Kidney (tissue), 14 donors: ENCODE measurements around the gene ZNF675. TPM values are rescaled to one million over a fixed set of nuclear protein-coding genes. Genes with fewer than 3 reads are reported as not detected.

ENCODE experiments used
- DNase-seq, 5 donors: peaks; one replicate each; pipeline ENCODE4 v3.0.0-alpha.2; 2013 to 2020
- FAIRE-seq: peaks from 2 replicates; lab custom pipeline; 2012; peaks lifted over from hg19 to GRCh38; lab: Jason Lieb, UNC
- H3K27ac ChIP-seq, 2 donors: one replicate each; pipeline ENCODE4 v1.7.0; 2013; ENCODE audit warnings: low read depth in 2 of 2, low read length in 2 of 2, inconsistent platforms in 1 of 2
- H3K27me3 ChIP-seq: one replicate; pipeline ENCODE4 v1.7.1; 2013; ENCODE audit warnings: low read length, inconsistent platforms; ENCODE audit not compliant: control insufficient read depth, insufficient read depth
- H3K36me3 ChIP-seq, 3 donors: one replicate each; pipeline versions ENCODE4 v1.7.0 to v1.7.1; 2013; ENCODE audit warnings: low read length in 3 of 3, control low read depth in 1 of 3, inconsistent platforms in 1 of 3; ENCODE audit not compliant: insufficient read depth in 3 of 3, control insufficient read depth in 2 of 3
- H3K4me1 ChIP-seq, 3 donors: one replicate each; pipeline versions ENCODE4 v1.7.0 to v1.7.1; 2013; ENCODE audit warnings: low read length in 3 of 3, inconsistent platforms in 1 of 3, low read depth in 1 of 3; ENCODE audit not compliant: control insufficient read depth in 2 of 3, insufficient read depth in 2 of 3
- H3K4me3 ChIP-seq, 3 donors: one replicate each; pipeline versions ENCODE4 v1.7.0 to v1.8.1; 2013; ENCODE audit warnings: low read length in 3 of 3, control low read depth in 1 of 3, inconsistent platforms in 1 of 3
- H3K9ac ChIP-seq, 3 donors: one replicate each; pipeline versions ENCODE4 v1.7.0 to v1.7.1; 2013; ENCODE audit warnings: low read length in 3 of 3, control low read depth in 1 of 3, inconsistent platforms in 1 of 3
- H3K9me3 ChIP-seq, 3 donors: one replicate each; pipeline versions ENCODE4 v1.7.0 to v1.7.1; 2013; ENCODE audit warnings: low read length in 3 of 3, control low read depth in 1 of 3, inconsistent platforms in 1 of 3; ENCODE audit not compliant: control insufficient read depth in 2 of 3, insufficient read depth in 1 of 3
- intact Hi-C: fragments of 100-400 bp; cut with DNase I; formaldehyde crosslinking; loops from one replicate; pipeline ENCODE4 v1.11.1; 2022
- polyA plus RNA-seq: library from polyadenylated mRNA; stranded (reverse); fragments of 350-450 nt; fragmentation: Illumina TruSeq; extraction: RNeasy Lipid Tissue Mini Kit (QIAGEN cat#74804); gene quantifications from one replicate; pipeline ENCODE4 v1.2.3, GENCODE V29; 2014; ENCODE audit warnings: low read depth, low replicate concordance; ENCODE audit not compliant: insufficient read depth
- total RNA-seq: library from RNA; stranded (reverse); fragmentation: NEBNext Ultra II Directional; extraction: Animal tissue kit (Norgen Biotek cat#: 25700); gene quantifications from one replicate; pipeline ENCODE4 v1.2.1, GENCODE V29; 2021
- TF ChIP-seq, protein P1 (sequence below): IDR thresholded peaks from 3 replicates; pipeline ENCODE4 v1.5.1; 2012; ENCODE audit warnings: mild to moderate bottlenecking, moderate library complexity, borderline replicate concordance; ENCODE audit not compliant: insufficient read depth; ENCODE audit errors: extremely low read depth
- donor health status: control.
- donor health status: control.
- donor health status: control.
- donor health status: control.
- donor health status: control.
- donor health status: DM: yes; HTN: yes; CAD: no.
- donor health status: Normal renal cell carcinoma (clear cell type).

Gene ZNF675
- total and polyA plus RNA-seq, 2 donors from 2014 or later = 3.9 to 11.4 TPM

GRCh38 chr19:23718802-23719201, 31.8 kb upstream of the ZNF675 start:
- Histone ChIP-seq H3K4me3 (no peak overlapping the region), H3K36me3 (no peaks in the 10 kb centered on the region), H3K27me3 (no peaks in the 10 kb centered on the region), H3K9ac (no peak overlapping the region), H3K27ac (no peak overlapping the region), H3K9me3 (no peaks in the 10 kb centered on the region), H3K4me1 (no peaks in the 10 kb centered on the region)
- no peak for DNase-seq
- intact Hi-C loops = no loop called here
- no peak for FAIRE-seq
- TF ChIP-seq, protein P1, sequence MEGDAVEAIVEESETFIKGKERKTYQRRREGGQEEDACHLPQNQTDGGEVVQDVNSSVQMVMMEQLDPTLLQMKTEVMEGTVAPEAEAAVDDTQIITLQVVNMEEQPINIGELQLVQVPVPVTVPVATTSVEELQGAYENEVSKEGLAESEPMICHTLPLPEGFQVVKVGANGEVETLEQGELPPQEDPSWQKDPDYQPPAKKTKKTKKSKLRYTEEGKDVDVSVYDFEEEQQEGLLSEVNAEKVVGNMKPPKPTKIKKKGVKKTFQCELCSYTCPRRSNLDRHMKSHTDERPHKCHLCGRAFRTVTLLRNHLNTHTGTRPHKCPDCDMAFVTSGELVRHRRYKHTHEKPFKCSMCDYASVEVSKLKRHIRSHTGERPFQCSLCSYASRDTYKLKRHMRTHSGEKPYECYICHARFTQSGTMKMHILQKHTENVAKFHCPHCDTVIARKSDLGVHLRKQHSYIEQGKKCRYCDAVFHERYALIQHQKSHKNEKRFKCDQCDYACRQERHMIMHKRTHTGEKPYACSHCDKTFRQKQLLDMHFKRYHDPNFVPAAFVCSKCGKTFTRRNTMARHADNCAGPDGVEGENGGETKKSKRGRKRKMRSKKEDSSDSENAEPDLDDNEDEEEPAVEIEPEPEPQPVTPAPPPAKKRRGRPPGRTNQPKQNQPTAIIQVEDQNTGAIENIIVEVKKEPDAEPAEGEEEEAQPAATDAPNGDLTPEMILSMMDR = no peak

DNA sequence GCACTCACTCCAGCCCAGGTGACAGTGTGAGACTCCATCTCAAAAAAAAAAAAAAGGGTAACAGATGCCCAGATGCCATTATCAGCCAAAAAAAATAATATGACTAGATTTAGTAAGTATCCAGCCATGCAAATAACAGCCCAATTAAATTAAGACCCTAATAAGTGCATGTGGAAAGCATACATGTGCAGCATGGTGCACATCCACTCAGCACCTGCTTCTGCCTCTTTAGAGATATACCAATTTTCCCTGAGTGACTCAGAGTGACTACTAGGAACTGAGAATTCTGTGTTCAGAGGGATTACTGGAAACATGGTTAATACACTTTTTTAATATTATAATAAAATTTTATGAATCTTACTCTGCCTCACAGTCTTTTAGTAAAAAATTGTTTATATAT, 29.8 kb upstream of the ZNF675 start:
- intact Hi-C loops = no loop called here
- Histone ChIP-seq H3K9ac (no peak overlapping the region), H3K9me3 (no peaks in the 10 kb centered on the region), H3K36me3 (no peaks in the 10 kb centered on the region), H3K4me1 (no peaks in the 10 kb centered on the region), H3K4me3 (no peak overlapping the region), H3K27ac (no peak overlapping the region), H3K27me3 (no peaks in the 10 kb centered on the region)
- FAIRE-seq (no peak), DNase-seq (no peak)
- TF ChIP-seq, protein P1 = no peak

DNA sequence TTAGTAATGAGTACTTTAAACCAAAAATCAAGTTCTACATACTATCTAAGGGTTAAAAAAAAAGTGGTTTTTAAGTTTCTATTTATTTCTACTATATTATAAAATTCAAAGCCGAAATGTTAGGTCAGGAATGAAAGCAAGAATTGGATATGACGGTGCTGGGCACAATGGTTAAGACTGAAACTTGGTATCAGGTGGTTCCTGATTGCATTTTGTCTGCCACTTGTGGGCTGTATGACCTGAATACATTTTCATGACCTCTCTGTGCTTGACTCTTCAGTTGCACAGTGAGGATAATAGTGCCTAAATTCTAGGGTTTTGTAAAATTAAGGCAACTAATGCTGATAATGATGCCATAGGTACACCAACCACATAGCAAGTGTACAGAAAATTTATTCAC, 22.3 kb upstream of the ZNF675 start:
- DNase-seq = no peak
- Histone ChIP-seq H3K4me1 (no peaks in the 10 kb centered on the region), H3K27ac (no peak overlapping the region), H3K9me3 (no peaks in the 10 kb centered on the region), H3K4me3 (no peak overlapping the region), H3K27me3 (no peaks in the 10 kb centered on the region), H3K36me3 (no peaks in the 10 kb centered on the region), H3K9ac (no peak overlapping the region)
- intact Hi-C loops = no loop called here
- TF ChIP-seq, protein P1 = no peak
- no peak for FAIRE-seq

DNA sequence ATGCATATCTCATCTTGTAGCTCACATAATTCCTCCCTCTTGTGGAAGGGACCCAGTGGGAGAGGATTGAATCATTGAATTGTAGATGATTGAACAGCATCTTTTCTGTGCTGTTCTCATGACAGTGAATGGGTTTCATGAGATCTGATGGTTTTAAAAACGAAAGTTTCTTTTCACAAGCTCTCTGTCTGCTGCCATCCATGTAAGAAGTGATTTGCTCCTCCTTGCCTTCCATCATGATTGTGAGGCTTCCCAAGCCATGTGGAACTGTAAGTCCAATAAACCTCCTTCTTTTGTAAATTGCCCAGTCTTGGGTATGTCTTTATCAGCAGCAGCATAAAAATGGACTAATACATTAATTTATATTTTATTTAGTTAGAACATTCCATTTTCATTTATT, 19.6 kb upstream of the ZNF675 start:
- intact Hi-C loops = no loop called here

More for the DNA sequence above, 19.6 kb upstream of the ZNF675 start:
- Histone ChIP-seq H3K9ac (no peak overlapping the region), H3K4me3 (no peak overlapping the region), H3K27me3 (no peaks in the 10 kb centered on the region), H3K27ac (no peak overlapping the region), H3K4me1 (no peaks in the 10 kb centered on the region), H3K36me3 (no peaks in the 10 kb centered on the region), H3K9me3 (no peaks in the 10 kb centered on the region)
- FAIRE-seq = no peak
- TF ChIP-seq, protein P1 = no peak
- DNase-seq = no peak
